Progenitor cell of endocrine pancreas (in vitro differentiated cells): Measurements from ENCODE around the gene HIGD2A. TPM values are rescaled to one million over a fixed set of nuclear protein-coding genes. Genes with fewer than 3 reads are reported as not detected.

Source experiments
- DNase-seq: peaks from one replicate; pipeline ENCODE4 v3.0.0; 2021; ENCODE audit warnings: low spot score; ENCODE audit not compliant: unreplicated experiment
- H3K27ac Mint-ChIP-seq: 2 replicates; pipeline ENCODE4 v1.8.0; 2021; ENCODE audit warnings: mild to moderate bottlenecking, moderate library complexity, mixed read lengths
- H3K27me3 Mint-ChIP-seq: 2 replicates; pipeline ENCODE4 v1.8.0; 2021; ENCODE audit warnings: mixed read lengths
- H3K36me3 Mint-ChIP-seq: 2 replicates; pipeline ENCODE4 v1.8.0; 2022; ENCODE audit warnings: mixed read lengths; ENCODE audit not compliant: insufficient read depth
- H3K4me1 Mint-ChIP-seq: 2 replicates; pipeline ENCODE4 v1.8.0; 2021; ENCODE audit warnings: low read depth, mixed read lengths
- H3K4me3 Mint-ChIP-seq: 2 replicates; pipeline ENCODE4 v1.8.0; 2021; ENCODE audit warnings: low read depth, mild to moderate bottlenecking, moderate library complexity, mixed read lengths
- H3K9me3 Mint-ChIP-seq: 2 replicates; pipeline ENCODE4 v1.8.0; 2021; ENCODE audit warnings: low read depth, mixed read lengths
- CTCF ChIP-seq: fragments of 200-600 bp; sonication (generic); IDR thresholded peaks from one replicate; pipeline ENCODE4 v1.5.0; 2021; ENCODE audit warnings: antibody characterized with exemption, mild to moderate bottlenecking; ENCODE audit not compliant: unreplicated experiment
- total RNA-seq: library from RNA; stranded (reverse); gene quantifications from 2 replicates; pipeline ENCODE4 v1.2.1, GENCODE V29; 2021

HIGD2A gene
- total RNA-seq, 1 donor from 2014 or later, result 96.8 TPM

GRCh38 chr5:176384991-176385390, 3.6 kb upstream of the HIGD2A start:
- Mint-ChIP-seq H3K27me3 (no peaks in the 10 kb centered on the region), H3K27ac (no peak overlapping the region), H3K36me3 (peaks cover 8% of the 10 kb centered on the region)

GRCh38 chr5:176386491-176386890, 2.1 kb upstream of the HIGD2A start:
- Mint-ChIP-seq H3K4me1 (peaks cover 16% of the 10 kb centered on the region), H3K4me3 (peak overlapping the region; percentile 43), H3K36me3 (peaks cover 8% of the 10 kb centered on the region), H3K27me3 (no peaks in the 10 kb centered on the region), H3K27ac (no peak overlapping the region), H3K9me3 (no peaks in the 10 kb centered on the region)
- no peak for DNase-seq
- no peak for TF ChIP-seq CTCF

More at GRCh38 chr5:176384991-176385390, 3.6 kb upstream of the HIGD2A start:
- peaks cover 16% of the 10 kb centered on the region for H3K4me1 Mint-ChIP-seq
- no peak overlapping the region for H3K4me3 Mint-ChIP-seq
- DNase-seq, result no peak
- no peak for TF ChIP-seq CTCF
- H3K9me3 Mint-ChIP-seq, result no peaks in the 10 kb centered on the region

- peak overlapping the region; percentile 99 for H3K4me3 Mint-ChIP-seq
- peak overlapping the region; percentile 100 for H3K27ac Mint-ChIP-seq
- DNase-seq, result no peak
- H3K4me1 Mint-ChIP-seq, result peaks cover 16% of the 10 kb centered on the region
- peaks cover 4% of the 10 kb centered on the region for H3K36me3 Mint-ChIP-seq
- H3K9me3 Mint-ChIP-seq, result no peaks in the 10 kb centered on the region
- H3K27me3 Mint-ChIP-seq, result no peaks in the 10 kb centered on the region
- no peak for TF ChIP-seq CTCF
Measured at GRCh38 chr5:176387384-176387925, 1.1 kb upstream of the HIGD2A start.

GRCh38 chr5:176388003-176388443, 528 bp upstream of the HIGD2A start:
- Mint-ChIP-seq H3K27me3 (no peaks in the 10 kb centered on the region), H3K27ac (peak overlapping the region; percentile 100), H3K9me3 (no peaks in the 10 kb centered on the region), H3K4me3 (peak overlapping the region; percentile 99), H3K4me1 (peaks cover 16% of the 10 kb centered on the region), H3K36me3 (peaks cover 4% of the 10 kb centered on the region)
- TF ChIP-seq CTCF, result no peak
- no peak for DNase-seq

- Mint-ChIP-seq H3K27me3 (no peaks in the 10 kb centered on the region), H3K36me3 (peaks cover 3% of the 10 kb centered on the region), H3K4me1 (peaks cover 16% of the 10 kb centered on the region), H3K4me3 (peak overlapping the region; percentile 99), H3K27ac (peak overlapping the region; percentile 100), H3K9me3 (no peaks in the 10 kb centered on the region)
- no peak for TF ChIP-seq CTCF
- no peak for DNase-seq
Measured at GRCh38 chr5:176389135-176390123, 878 bp downstream of the HIGD2A start.
